ENCODE data around the gene TIGD4. TPM values are rescaled to one million over a fixed set of nuclear protein-coding genes. Genes with fewer than 3 reads are reported as not detected.

The TIGD4 gene
- total and polyA plus RNA-seq, 2 of the 13 experiments (the other 11 are each of a cell fraction or from before 2014, with no cell fraction given): 0.15 to 0.62 TPM

GRCh38 chr4:152779513-152780266 is at the start of gene TIGD4, which contains the start of gene ARFIP1 (continued):
- peak; percentile 87 for TF ChIP-seq NFKB2 (CRISPR knock-in tag; IDR thresholded peaks at IDR 0.05; ENCODE audit: borderline replicate concordance)
- peak; percentile 43 for TF ChIP-seq IKZF4 (CRISPR knock-in tag; IDR thresholded peaks at IDR 0.05; ENCODE audit: borderline replicate concordance, low read depth, not compliant biosample characterization)
- TF ChIP-seq FOSL2 (CRISPR knock-in tag; IDR thresholded peaks at IDR 0.05): no peak
- TF ChIP-seq NCOR1 (IDR thresholded peaks at IDR 0.05; ENCODE audit: borderline replicate concordance, low read length): no peak; the same call in 1 of the 2 replicates
- TF ChIP-seq ZNF788 (CRISPR knock-in tag; IDR thresholded peaks at IDR 0.05; ENCODE audit: borderline replicate concordance): peak; percentile 85; the same call in 1 of the 2 replicates
- TF ChIP-seq CHD4 (IDR thresholded peaks at IDR 0.05; ENCODE audit: borderline replicate concordance, low read length): no peak
- no peak for TF ChIP-seq ZNF878 (CRISPR knock-in tag; IDR thresholded peaks at IDR 0.05)
- no peak for TF ChIP-seq DZIP1 (CRISPR knock-in tag; IDR thresholded peaks at IDR 0.05)
- TF ChIP-seq KLF9 (CRISPR knock-in tag; IDR thresholded peaks at IDR 0.05; ENCODE audit: low read depth): peak; percentile 82; the same call in 1 of the 2 replicates
- peak; percentile 49; the same call in 1 of the 2 replicates for TF ChIP-seq E2F1 (CRISPR knock-in tag; IDR thresholded peaks at IDR 0.05)
- peak; percentile 89 for TF ChIP-seq KDM5A (IDR thresholded peaks at IDR 0.05; ENCODE audit: borderline replicate concordance, low read length)
- no peak for TF ChIP-seq REXO4 (CRISPR knock-in tag; IDR thresholded peaks at IDR 0.05; ENCODE audit: borderline replicate concordance)
- TF ChIP-seq RBM22 (optimal IDR thresholded peaks at IDR 0.05; ENCODE audit: low read length): peak; percentile 96
- TF ChIP-seq CBFB (CRISPR knock-in tag; IDR thresholded peaks at IDR 0.05): no peak
- peak; percentile 82; the same call in 1 of the 2 replicates for TF ChIP-seq THAP8 (CRISPR knock-in tag; IDR thresholded peaks at IDR 0.05; ENCODE audit: borderline replicate concordance)
- TF ChIP-seq BCL3 (CRISPR knock-in tag; IDR thresholded peaks at IDR 0.05): no peak
- TF ChIP-seq THYN1 (CRISPR knock-in tag; IDR thresholded peaks at IDR 0.05; ENCODE audit: borderline replicate concordance, low read depth): no peak
- TF ChIP-seq CREM (IDR thresholded peaks at IDR 0.05): peak; percentile 90
- no peak for TF ChIP-seq CREM (CRISPR knock-in tag; IDR thresholded peaks at IDR 0.05)
- TF ChIP-seq ZNF629 (CRISPR knock-in tag; conservative IDR thresholded peaks at IDR 0.05): no peak; the same call in 1 of the 2 replicates
- no peak; the same call in 1 of the 2 replicates for TF ChIP-seq ATF1 (CRISPR knock-in tag; IDR thresholded peaks at IDR 0.05)
- no peak; the same call in 1 of the 2 replicates for TF ChIP-seq GLI4 (CRISPR knock-in tag; IDR thresholded peaks at IDR 0.05; ENCODE audit: borderline replicate concordance)
- no peak for TF ChIP-seq AHR (CRISPR knock-in tag; IDR thresholded peaks at IDR 0.05)
- no peak for TF ChIP-seq PAF1 (CRISPR knock-in tag; IDR thresholded peaks at IDR 0.05)
